GM23338 (cell line): Measurements from ENCODE around the gene IGF2BP2. TPM values are rescaled to one million over a fixed set of nuclear protein-coding genes. Genes with fewer than 3 reads are reported as not detected.

Experiments
- ATAC-seq: fragments of 200-7000 bp; cut with Tn5 transposase; 3 replicates; pipeline ENCODE4 v1.9.1; 2020
- DNase-seq: peaks from one replicate; pipeline ENCODE4 v3.0.0-alpha.2; 2015; ENCODE audit warnings: low spot score
- H2AFZ ChIP-seq: fragments of 200-600 bp; sonication (generic); 2 replicates; pipeline ENCODE4 v1.8.0; 2016; ENCODE audit warnings: antibody characterized with exemption, mild to moderate bottlenecking, moderate library complexity
- H3F3A ChIP-seq: fragments of 200-600 bp; sonication (generic); replicated peaks from 2 replicates; pipeline ENCODE4 v1.8.0; 2017; ENCODE audit warnings: antibody characterized with exemption, mixed run types, low read depth
- H3K27ac ChIP-seq: fragments of 200-600 bp; sonication (generic); 2 replicates; pipeline ENCODE4 v1.6.1; 2016; ENCODE audit warnings: low read depth
- H3K27me3 ChIP-seq: fragments of 200-600 bp; sonication (generic); 2 replicates; pipeline ENCODE4 v1.8.0; 2016; ENCODE audit warnings: mild to moderate bottlenecking, mixed run types, moderate library complexity; ENCODE audit not compliant: insufficient read depth
- H3K36me3 ChIP-seq: fragments of 200-600 bp; sonication (generic); 2 replicates; pipeline ENCODE4 v1.8.0; 2016; ENCODE audit warnings: mild to moderate bottlenecking; ENCODE audit not compliant: insufficient read depth
- H3K4me1 ChIP-seq: fragments of 200-600 bp; sonication (generic); 2 replicates; pipeline ENCODE4 v1.8.0; 2016; ENCODE audit warnings: mild to moderate bottlenecking, moderate library complexity; ENCODE audit not compliant: insufficient read depth
- H3K4me2 ChIP-seq: fragments of 200-600 bp; sonication (generic); 2 replicates; pipeline ENCODE4 v1.7.1; 2017; ENCODE audit warnings: mixed run types
- H3K4me3 ChIP-seq: fragments of 200-600 bp; sonication (generic); 2 replicates; pipeline ENCODE4 v1.6.1; 2016; ENCODE audit warnings: mixed run types
- H3K79me2 ChIP-seq: fragments of 200-600 bp; sonication (generic); replicated peaks from 2 replicates; pipeline ENCODE4 v1.8.0; 2017; ENCODE audit warnings: mild to moderate bottlenecking; ENCODE audit not compliant: insufficient read depth
- H3K9me2 ChIP-seq: fragments of 200-600 bp; sonication (generic); 2 replicates; pipeline ENCODE4 v1.8.0; 2017; ENCODE audit not compliant: insufficient read depth
- H4K20me1 ChIP-seq: fragments of 200-600 bp; sonication (generic); replicated peaks from 2 replicates; pipeline ENCODE4 v1.8.0; 2017; ENCODE audit warnings: mild to moderate bottlenecking; ENCODE audit not compliant: insufficient read depth
- H3K27ac Mint-ChIP-seq: 2 replicates; pipeline ENCODE4 v1.8.0; 2020; ENCODE audit warnings: inconsistent platforms, mild to moderate bottlenecking, moderate library complexity, mixed read lengths
- H3K27me3 Mint-ChIP-seq: 3 replicates; pipeline ENCODE4 v1.8.0; 2022; ENCODE audit warnings: low read depth, mild to moderate bottlenecking, moderate library complexity, mixed read lengths, inconsistent platforms; ENCODE audit not compliant: insufficient read depth, poor library complexity
- H3K36me3 Mint-ChIP-seq: 3 replicates; pipeline ENCODE4 v1.8.0; 2021; ENCODE audit warnings: low read depth, mild to moderate bottlenecking, inconsistent platforms, moderate library complexity, mixed read lengths
- H3K4me1 Mint-ChIP-seq: 3 replicates; pipeline ENCODE4 v1.8.0; 2020; ENCODE audit warnings: mild to moderate bottlenecking, inconsistent platforms, mixed read lengths
- H3K4me3 Mint-ChIP-seq: 3 replicates; pipeline ENCODE4 v1.8.0; 2021; ENCODE audit warnings: moderate library complexity, mild to moderate bottlenecking, inconsistent platforms, mixed read lengths
- H3K9me3 Mint-ChIP-seq: 3 replicates; pipeline ENCODE4 v1.8.0; 2020; ENCODE audit warnings: moderate library complexity, mild to moderate bottlenecking, inconsistent platforms, mixed read lengths
- CREB1 ChIP-seq: fragments of 250-450 bp; sonication (Bioruptor Pico); IDR thresholded peaks from 2 replicates; pipeline ENCODE4 v1.5.0; 2020; ENCODE audit warnings: low read depth, mild to moderate bottlenecking, moderate library complexity
- CTCF ChIP-seq, 2 experiments: fragments of 200-600 bp in 1 of 2; sonication (generic) in 1 of 2; conservative IDR thresholded peaks; 2 replicates each; pipeline versions ENCODE4 v1.5.1 to v1.6.1; 2016 to 2017; ENCODE audit warnings: antibody characterized with exemption in 2 of 2, low read depth in 2 of 2, mild to moderate bottlenecking in 2 of 2, moderate library complexity in 1 of 2
- ETS1 ChIP-seq: IDR thresholded peaks from 2 replicates; pipeline ENCODE4 v1.6.1; 2016; ENCODE audit warnings: antibody characterized with exemption
- EZH2 ChIP-seq: fragments of 200-600 bp; sonication (generic); IDR thresholded peaks from one replicate; pipeline ENCODE4 v1.8.0; 2017; ENCODE audit warnings: antibody characterized with exemption, mild to moderate bottlenecking, low read depth; ENCODE audit not compliant: unreplicated experiment
- EZH2phosphoT487 ChIP-seq: fragments of 200-600 bp; sonication (generic); IDR thresholded peaks from one replicate; pipeline ENCODE4 v1.8.1; 2018; ENCODE audit warnings: antibody characterized with exemption; ENCODE audit not compliant: unreplicated experiment
- JUNB ChIP-seq: IDR thresholded peaks from one replicate; pipeline ENCODE4 v1.6.1; 2016; ENCODE audit warnings: antibody characterized with exemption; ENCODE audit not compliant: unreplicated experiment
- NANOG ChIP-seq: IDR thresholded peaks from 2 replicates; pipeline ENCODE4 v1.6.1; 2016; ENCODE audit warnings: antibody characterized with exemption, borderline replicate concordance
- POLR2AphosphoS5 ChIP-seq: IDR thresholded peaks from 2 replicates; pipeline ENCODE4 v1.6.1; 2016; ENCODE audit warnings: antibody characterized with exemption, low read depth
- REST ChIP-seq: IDR thresholded peaks from one replicate; pipeline ENCODE4 v1.6.1; 2018; ENCODE audit warnings: antibody characterized with exemption; ENCODE audit not compliant: unreplicated experiment
- STAT1 ChIP-seq: IDR thresholded peaks from one replicate; pipeline ENCODE4 v1.6.1; 2016; ENCODE audit warnings: antibody characterized with exemption; ENCODE audit not compliant: unreplicated experiment
- ZNF114 ChIP-seq: fragments of 250-450 bp; sonication (Bioruptor Pico); IDR thresholded peaks from 2 replicates; pipeline ENCODE4 v1.5.0; 2020; ENCODE audit warnings: mild to moderate bottlenecking, moderate library complexity
- ZNF331 ChIP-seq: fragments of 250-450 bp; sonication (Bioruptor Pico); IDR thresholded peaks from 2 replicates; pipeline ENCODE4 v1.5.0; 2020; ENCODE audit warnings: low read depth, mild to moderate bottlenecking, moderate library complexity
- ZNF462 ChIP-seq: fragments of 250-450 bp; sonication (Bioruptor Pico); IDR thresholded peaks from 2 replicates; pipeline ENCODE4 v1.5.0; 2020; ENCODE audit warnings: mild to moderate bottlenecking, moderate library complexity
- polyA plus RNA-seq: library from polyadenylated mRNA; unstranded; fragments of >200 nt; fragmentation: Nextera tagmentation; extraction: Ambion mirVana; gene quantifications from 2 replicates; pipeline ENCODE4 v1.2.1, GENCODE V29; 2016
- total RNA-seq: library from RNA; depleted of rRNA; stranded (reverse); fragments of >200 nt; shearing (Covaris generic); gene quantifications from 2 replicates; pipeline ENCODE4 v1.2.3, GENCODE V29; 2014

The IGF2BP2 gene
- total and polyA plus RNA-seq, 2 experiments from 2014 or later: 82.9 to 84.5 TPM

- H3K9me2 ChIP-seq: no peaks in the 10 kb centered on the region
- H3K27ac ChIP-seq: no peak overlapping the region
- no peaks in the 10 kb centered on the region for H3K27me3 Mint-ChIP-seq
- peaks cover 5% of the 10 kb centered on the region; the same call in 1 of the 2 replicates for H3K79me2 ChIP-seq
- no peak overlapping the region for H3K27ac Mint-ChIP-seq
- DNase-seq (no peak), ATAC-seq (no peak)
- H3K27me3 ChIP-seq: no peaks in the 10 kb centered on the region
- no peak for TF ChIP-seq POLR2AphosphoS5
- no peak for TF ChIP-seq CTCF (conservative IDR thresholded peaks at IDR 0.05; ENCODE audit: low read depth in 2 of 2)
- no peak for TF ChIP-seq ETS1
- no peak for TF ChIP-seq ZNF114 (CRISPR knock-in tag)
- no peak for TF ChIP-seq NANOG
- no peak for TF ChIP-seq CREB1 (CRISPR knock-in tag)
- no peak for TF ChIP-seq JUNB
- TF ChIP-seq REST: no peak
- TF ChIP-seq ZNF462 (CRISPR knock-in tag): no peak
- no peak for TF ChIP-seq STAT1
- no peak for TF ChIP-seq EZH2
- TF ChIP-seq ZNF331: no peak
- no peak for TF ChIP-seq EZH2phosphoT487
- no peaks in the 10 kb centered on the region for H3K9me3 Mint-ChIP-seq
- no peaks in the 10 kb centered on the region for H3K4me1 ChIP-seq
- H3K4me2 ChIP-seq: no peak overlapping the region
- peaks cover 10% of the 10 kb centered on the region; the same call in 1 of the 2 replicates for H3K36me3 ChIP-seq
- peaks cover 3% of the 10 kb centered on the region; the same call in 1 of the 3 replicates for H3K4me1 Mint-ChIP-seq
- H4K20me1 ChIP-seq: no peaks in the 10 kb centered on the region; the same call in 1 of the 2 replicates
- no peaks in the 10 kb centered on the region for H3F3A ChIP-seq
- no peak overlapping the region for H3K4me3 ChIP-seq
- H3K36me3 Mint-ChIP-seq: peaks cover 59% of the 10 kb centered on the region
- no peak overlapping the region for H3K4me3 Mint-ChIP-seq
- H2AFZ ChIP-seq: no peak overlapping the region
Measured at GRCh38 chr3:185680231-185680630, 144.6 kb downstream of the IGF2BP2 start.
